ENCODE data around the gene CBR1. TPM values are rescaled to one million over a fixed set of nuclear protein-coding genes. Genes with fewer than 3 reads are reported as not detected.

Gene CBR1
- total and polyA plus RNA-seq, 2 of the 8 experiments (the other 6 are each of a cell fraction or from before 2014, with no cell fraction given): 1.8 to 207 TPM

DNA sequence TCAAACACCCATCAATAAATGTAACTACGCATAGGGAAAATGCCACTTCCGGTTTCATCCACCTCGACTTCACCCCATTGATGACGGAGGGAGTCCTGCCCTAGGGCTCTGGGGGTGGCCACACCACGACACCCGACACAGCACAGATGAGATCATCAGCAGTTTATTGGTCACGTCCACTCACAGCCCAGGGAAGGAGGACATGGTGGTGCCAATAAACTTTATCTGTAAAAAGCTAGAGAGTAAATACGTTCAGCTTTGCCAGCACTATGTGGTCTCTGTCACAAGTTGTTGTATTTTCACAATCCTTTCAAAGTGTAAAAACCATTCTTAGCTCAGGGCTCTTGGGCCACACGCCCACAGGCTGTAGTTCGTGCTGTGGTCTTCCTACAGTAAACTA, 25.8 kb upstream of the CBR1 start:
- no peak for TF ChIP-seq RNF2 (IDR thresholded peaks at IDR 0.05; ENCODE audit: borderline replicate concordance, low read depth, low read length, missing control alignments, poor library complexity, severe bottlenecking)
- no peak for TF ChIP-seq SRF (IDR thresholded peaks at IDR 0.05; ENCODE audit: low read depth, low read length)
- no peak for TF ChIP-seq EZH2 (IDR thresholded peaks at IDR 0.05; ENCODE audit: low read depth, low read length, severe bottlenecking)
- TF ChIP-seq SIX5 (IDR thresholded peaks at IDR 0.05; ENCODE audit: low read depth, low read length): no peak
- no peak for TF ChIP-seq TBP (IDR thresholded peaks at IDR 0.05; ENCODE audit: low read depth, low read length)
- H3K4me1 ChIP-seq (replicated peaks in 1 of 4; ENCODE audit: control insufficient read depth in 3 of 4, insufficient read depth in 4 of 4, low read length in 3 of 4): no peaks in the 10 kb centered on the region
- FAIRE-seq (no peak), DNase-seq (ENCODE audit: low read depth in 1 of 2, low spot score in 2 of 2) (no peak)
- H3K36me3 ChIP-seq (ENCODE audit: control insufficient read depth in 2 of 4, insufficient read depth in 4 of 4, low read length in 3 of 4): peaks cover 22 to 78% (median 64%) of the 10 kb centered on the region in 4 experiments
- no peak overlapping the region for H4K5ac ChIP-seq (ENCODE audit: insufficient read length, low read depth, low read length)
- H2BK20ac ChIP-seq (ENCODE audit: low read length): no peak overlapping the region
- WGBS, 2 experiments (ENCODE audit: extremely low coverage in 1 of 2, insufficient coverage in 1 of 2, insufficient read length in 1 of 2, insufficient replicate concordance in 2 of 2, low coverage in 1 of 2, low lambda C conversion rate in 2 of 2, missing lambda C conversion rate in 1 of 2): 94% methylated on average over 10 of the region's 10 CpGs; no CpG with 5 or more reads in 1 of the 2 experiments
- H3K9ac ChIP-seq (replicated peaks in 1 of 4; ENCODE audit: extremely low read depth in 1 of 4, low read depth in 3 of 4, low read length in 3 of 4): no peak overlapping the region
- no peak overlapping the region for H2AFZ ChIP-seq (ENCODE audit: low read length)
- H3K18ac ChIP-seq (ENCODE audit: extremely low read depth, low read length): no peak overlapping the region
- no peak overlapping the region for H3K56ac ChIP-seq (replicated peaks; ENCODE audit: insufficient read length, low read depth, low read length)
- H3K4me3 ChIP-seq (ENCODE audit: extremely low read depth in 1 of 4, insufficient read depth in 2 of 4, low read depth in 3 of 4, low read length in 4 of 4): no peak overlapping the region
- H2BK120ac ChIP-seq (replicated peaks; ENCODE audit: low read depth, low read length): no peak overlapping the region
- H3K23ac ChIP-seq (ENCODE audit: insufficient read length): no peak overlapping the region
- no peak overlapping the region for H2BK12ac ChIP-seq (ENCODE audit: low read depth, low read length)
- no peak overlapping the region for H3K14ac ChIP-seq (ENCODE audit: insufficient read length)
- no peak overlapping the region for H3K4me2 ChIP-seq (ENCODE audit: insufficient read depth in 1 of 2, low read depth in 2 of 2, low read length in 2 of 2)
- no peak overlapping the region for H2AK5ac ChIP-seq (ENCODE audit: low read depth, low read length)
- H3K27me3 ChIP-seq (replicated peaks in 1 of 4; ENCODE audit: control insufficient read depth in 3 of 4, extremely low read depth in 1 of 4, insufficient read depth in 3 of 4, low read length in 3 of 4): no peaks in the 10 kb centered on the region
- no peaks in the 10 kb centered on the region for H3K79me1 ChIP-seq (ENCODE audit: low read depth, low read length)
- no peak overlapping the region for H4K91ac ChIP-seq (replicated peaks; ENCODE audit: insufficient read length, low read length)
- no peak overlapping the region for H2BK5ac ChIP-seq (ENCODE audit: low read depth, low read length)
- H3K27ac ChIP-seq (ENCODE audit: low read depth, low read length): no peak overlapping the region
- peaks cover 0 to 3% of the 10 kb centered on the region in 2 experiments; a peak in 1 of 4 replicates for H3K79me2 ChIP-seq (ENCODE audit: control insufficient read depth in 1 of 2, insufficient read depth in 2 of 2, low read length in 2 of 2)
- no peaks in the 10 kb centered on the region for H3K9me3 ChIP-seq (ENCODE audit: insufficient read depth in 2 of 2, low read depth in 1 of 2, low read length in 1 of 2)
- H3K4ac ChIP-seq (replicated peaks; ENCODE audit: insufficient read length, low read depth, low read length): no peak overlapping the region
- H4K20me1 ChIP-seq (replicated peaks in 1 of 2; ENCODE audit: control insufficient read depth in 1 of 2, insufficient read depth in 2 of 2, low read length in 2 of 2): peaks cover 0 to 4% of the 10 kb centered on the region in 2 experiments
- no peak overlapping the region for H4K8ac ChIP-seq (ENCODE audit: extremely low read depth, insufficient read depth, low read length)
- CTCF ChIA-PET (ENCODE audit: partially characterized antibody): interaction anchor here (0.9 to 2.2 kb wide), 5 partner anchors 9 to 69 kb away, joined by 3 to 11 read pairs (median 4); no protein-coding TSS in a partner anchor
- no peaks in the 10 kb centered on the region for H3K23me2 ChIP-seq (ENCODE audit: low read depth, low read length)
- POLR2A ChIA-PET (ENCODE audit: partially characterized antibody): interaction anchor here (0.9 to 1.4 kb wide), 3 partner anchors 8 to 16 kb away, joined by 3 to 5 read pairs (median 3); partner anchors contain the start of gene SETD4
- H2BK15ac ChIP-seq (ENCODE audit: low read length): no peak overlapping the region

All from H1 (cell line).